HepG2 (cell line): ENCODE measurements around the gene ZFPM1. TPM values are rescaled to one million over a fixed set of nuclear protein-coding genes. Genes with fewer than 3 reads are reported as not detected.

Source experiments
- ARID3A ChIP-seq: IDR thresholded peaks from 2 replicates; pipeline ENCODE4 v1.6.1; 2012; ENCODE audit warnings: low read depth, low read length, improper control_type of control experiment
- MAX ChIP-seq: IDR thresholded peaks from 2 replicates; pipeline ENCODE4 v1.6.1; 2012; ENCODE audit warnings: inconsistent platforms
- POLR2G ChIP-seq: fragments of 200-400 bp; formaldehyde crosslinking; IDR thresholded peaks from 2 replicates; pipeline ENCODE4 v1.6.1; 2018; ENCODE audit warnings: mild to moderate bottlenecking, low read depth, low read length, moderate library complexity
- PRDM4 ChIP-seq: sonication (generic); formaldehyde crosslinking; IDR thresholded peaks from 2 replicates; pipeline ENCODE4 v1.9.0; 2021; ENCODE audit warnings: missing genetic modification reagents, borderline replicate concordance
- RAD51 ChIP-seq: fragments of 450-650 bp; IDR thresholded peaks from 2 replicates; pipeline ENCODE4 v1.6.1; 2016; ENCODE audit warnings: borderline replicate concordance
- RNF2 ChIP-seq: fragments of 450-650 bp; conservative IDR thresholded peaks from 2 replicates; pipeline ENCODE4 v1.6.1; 2016; ENCODE audit warnings: low read depth
- SRSF9 ChIP-seq: fragments of 200-400 bp; formaldehyde crosslinking; IDR thresholded peaks from 2 replicates; pipeline ENCODE4 v1.6.1; 2018; ENCODE audit warnings: borderline replicate concordance, mild to moderate bottlenecking, low read depth, low read length; ENCODE audit not compliant: insufficient read depth, poor library complexity, severe bottlenecking
- ZBTB26 ChIP-seq: IDR thresholded peaks from 2 replicates; pipeline ENCODE4 v1.6.1; 2016; ENCODE audit warnings: missing compliant biosample characterization, missing genetic modification reagents, borderline replicate concordance
- ZKSCAN1 ChIP-seq: fragments of 150-350 bp; IDR thresholded peaks from 2 replicates; pipeline ENCODE4 v1.6.1; 2014; ENCODE audit warnings: low read length
- ZNF101 ChIP-seq: sonication (generic); formaldehyde crosslinking; IDR thresholded peaks from 2 replicates; pipeline ENCODE4 v1.4.0; 2020; ENCODE audit warnings: mild to moderate bottlenecking, low read depth, missing genetic modification reagents, borderline replicate concordance
- ZNF143 ChIP-seq: sonication (generic); formaldehyde crosslinking; IDR thresholded peaks from 2 replicates; pipeline ENCODE4 v1.4.0; 2020; ENCODE audit warnings: missing genetic modification reagents
- ZNF879 ChIP-seq: sonication (generic); formaldehyde crosslinking; IDR thresholded peaks from 2 replicates; pipeline ENCODE4 v1.8.1; 2023; ENCODE audit warnings: missing genetic modification reagents
- ZSCAN29 ChIP-seq: sonication (generic); formaldehyde crosslinking; conservative IDR thresholded peaks from 2 replicates; pipeline ENCODE4 v1.4.0; 2020; ENCODE audit warnings: mild to moderate bottlenecking, missing genetic modification reagents
- polyA plus RNA-seq, 8 experiments: library from polyadenylated mRNA; depleted of rRNA in 3 of 8; stranded (reverse) in 7 of 8; unstranded in 1 of 8; fragments of >200 nt; fragmentation: Illumina TruSeq in 4 of 8; extraction: Trizol in 4 of 8; gene quantifications; 2 replicates each; pipeline versions ENCODE4 v1.2.1 to v1.2.3, GENCODE V29; 2011 to 2016; ENCODE audit warnings: low read depth in 4 of 8, missing spikeins in 1 of 8, mixed read lengths in 1 of 8; ENCODE audit not compliant: insufficient read depth in 1 of 8
- total RNA-seq, 5 experiments: library from RNA; depleted of rRNA; stranded (reverse); fragments of >200 nt; fragmentation: Illumina TruSeq; extraction: Trizol; gene quantifications; 2 replicates each; pipeline ENCODE4 v1.2.3, GENCODE V29; 2016; ENCODE audit warnings: low read depth in 1 of 5
- TF ChIP-seq, protein P1 (sequence below): sonication (generic); formaldehyde crosslinking; IDR thresholded peaks from 2 replicates; pipeline ENCODE4 v1.5.1; 2020; ENCODE audit warnings: missing genetic modification reagents, mild to moderate bottlenecking, borderline replicate concordance
- TF ChIP-seq, protein P2 (sequence below): IDR thresholded peaks from 2 replicates; pipeline ENCODE4 v1.6.1; 2016; ENCODE audit warnings: mild to moderate bottlenecking, missing biosample characterization, missing genetic modification reagents
- TF ChIP-seq, protein P3 (sequence below): sonication (generic); formaldehyde crosslinking; IDR thresholded peaks from 2 replicates; pipeline ENCODE4 v1.8.1; 2023; ENCODE audit warnings: mild to moderate bottlenecking, moderate library complexity, missing genetic modification reagents

The ZFPM1 gene
- total and polyA plus RNA-seq, 2 of the 13 experiments (the other 11 are each of a cell fraction or from before 2014, with no cell fraction given) = 1.3 to 3.8 TPM

DNA sequence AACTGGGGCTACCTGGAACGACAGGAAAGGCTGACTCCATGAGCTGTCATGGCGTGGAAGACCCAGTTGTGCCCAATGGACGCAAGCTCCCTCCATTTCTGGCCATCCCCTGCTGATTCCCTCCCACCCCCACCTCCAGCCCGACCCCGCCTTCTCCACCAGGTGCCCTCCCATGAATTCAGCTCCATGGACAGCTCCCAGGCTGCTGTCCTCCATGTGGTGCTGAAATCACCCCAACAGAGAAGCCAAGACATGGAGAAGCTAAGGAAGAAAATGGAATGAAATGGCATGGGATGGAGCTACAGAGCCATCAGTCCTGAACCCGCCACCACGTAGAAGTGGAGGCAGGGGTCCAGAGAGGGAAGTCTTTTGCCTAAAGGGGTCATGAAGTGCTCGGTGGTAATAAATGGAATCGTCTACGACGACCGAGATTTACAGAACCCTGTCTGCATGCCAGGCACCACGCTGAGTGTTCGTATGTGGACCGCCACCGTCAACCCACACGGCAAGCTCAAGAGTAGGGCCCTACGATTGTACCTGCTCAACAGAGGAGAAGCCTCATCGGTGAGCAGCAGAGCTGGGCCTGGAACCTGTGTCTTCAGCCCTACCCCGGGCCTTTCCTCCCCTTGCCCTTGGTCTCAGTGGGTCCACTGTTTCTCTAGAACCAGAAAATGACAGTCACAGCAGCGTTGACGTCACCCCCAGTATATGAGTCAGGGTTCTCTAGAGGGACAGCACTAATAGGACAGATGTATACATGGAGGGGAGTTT, 107.8 kb downstream of the ZFPM1 start (continued):
- TF ChIP-seq, protein P1, sequence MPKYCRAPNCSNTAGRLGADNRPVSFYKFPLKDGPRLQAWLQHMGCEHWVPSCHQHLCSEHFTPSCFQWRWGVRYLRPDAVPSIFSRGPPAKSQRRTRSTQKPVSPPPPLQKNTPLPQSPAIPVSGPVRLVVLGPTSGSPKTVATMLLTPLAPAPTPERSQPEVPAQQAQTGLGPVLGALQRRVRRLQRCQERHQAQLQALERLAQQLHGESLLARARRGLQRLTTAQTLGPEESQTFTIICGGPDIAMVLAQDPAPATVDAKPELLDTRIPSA = peak; percentile 98
- no peak for TF ChIP-seq RNF2
- peak; percentile 86; the same call in 1 of the 2 replicates for TF ChIP-seq ZSCAN29 (CRISPR knock-in tag)
- TF ChIP-seq ZNF101 (CRISPR knock-in tag) = peak; percentile 97
- no peak for TF ChIP-seq ARID3A
- peak; percentile 63 for TF ChIP-seq ZNF143 (CRISPR knock-in tag)
- TF ChIP-seq POLR2G = no peak
- peak; percentile 99 for TF ChIP-seq ZNF879 (CRISPR knock-in tag)
- no peak for TF ChIP-seq MAX
- TF ChIP-seq, protein P2, sequence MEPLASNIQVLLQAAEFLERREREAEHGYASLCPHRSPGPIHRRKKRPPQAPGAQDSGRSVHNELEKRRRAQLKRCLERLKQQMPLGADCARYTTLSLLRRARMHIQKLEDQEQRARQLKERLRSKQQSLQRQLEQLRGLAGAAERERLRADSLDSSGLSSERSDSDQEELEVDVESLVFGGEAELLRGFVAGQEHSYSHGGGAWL (CRISPR knock-in tag) = peak; percentile 99
- TF ChIP-seq SRSF9 = no peak
- peak; percentile 99 for TF ChIP-seq ZBTB26 (CRISPR knock-in tag)
- TF ChIP-seq ZKSCAN1 = no peak
- peak; percentile 98 for TF ChIP-seq PRDM4
- no peak for TF ChIP-seq RAD51
- TF ChIP-seq, protein P3, sequence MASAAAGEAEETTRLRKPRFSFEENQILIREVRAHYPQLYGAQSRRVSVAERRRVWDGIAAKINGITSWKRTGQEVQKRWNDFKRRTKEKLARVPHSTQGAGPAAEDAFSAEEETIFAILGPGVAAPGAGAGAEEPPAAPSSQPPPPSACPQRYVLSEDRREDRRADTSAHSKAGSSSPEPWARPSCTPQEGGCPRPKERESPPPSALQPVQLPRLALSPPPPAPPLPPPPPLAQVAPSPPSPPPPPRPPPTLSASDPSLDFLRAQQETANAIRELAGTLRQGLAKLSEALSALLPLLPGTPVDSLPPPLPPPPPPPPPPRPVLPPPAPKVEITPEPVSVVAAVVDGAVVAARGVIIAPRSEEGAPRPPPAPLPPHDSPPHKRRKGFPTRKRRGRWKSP = peak; percentile 80; the same call in 1 of the 2 replicates
